BJ (cell line): ENCODE results near the gene CCDC57. TPM values are rescaled to one million over a fixed set of nuclear protein-coding genes. Genes with fewer than 3 reads are reported as not detected.

Source experiments
- CTCF ChIA-PET: fragments of 350-600 bp; formaldehyde crosslinking; extraction: SDS; loops from one replicate; lab custom pipeline; 2021; ENCODE audit warnings: antibody characterized with exemption, inconsistent platforms; lab: Yijun Ruan, JAX
- POLR2A ChIA-PET: fragments of 300-600 bp; sonication (Branson Sonifier 250); formaldehyde crosslinking; extraction: SDS; loops from one replicate; lab custom pipeline; 2021; ENCODE audit warnings: antibody characterized with exemption; lab: Charles Lee
- DNase-seq: peaks from one replicate; pipeline ENCODE4 v3.0.0-alpha.2; 2011; ENCODE audit warnings: low read depth
- H3K27me3 ChIP-seq: 2 replicates; pipeline ENCODE4 v1.6.0; 2011; ENCODE audit warnings: low read length; ENCODE audit not compliant: control insufficient read depth, insufficient read depth
- H3K36me3 ChIP-seq: 2 replicates; pipeline ENCODE4 v1.5.1; 2011; ENCODE audit warnings: low read length; ENCODE audit not compliant: control insufficient read depth, insufficient read depth
- H3K4me3 ChIP-seq: 2 replicates; pipeline ENCODE4 v1.5.1; 2011; ENCODE audit warnings: low read depth, mild to moderate bottlenecking, control low read depth, low read length
- polyA plus RNA-seq: library from polyadenylated mRNA; depleted of rRNA; stranded (reverse); fragments of >200 nt; gene quantifications from 2 replicates; pipeline ENCODE4 v1.2.3, GENCODE V29; 2011
- TF ChIP-seq, protein P1 (sequence below): IDR thresholded peaks from 2 replicates; pipeline ENCODE4 v1.5.1; 2011; ENCODE audit warnings: low read depth, mild to moderate bottlenecking, control low read depth, inconsistent platforms, low read length, moderate library complexity; ENCODE audit not compliant: insufficient read depth

Gene CCDC57
- polyA plus RNA-seq, 1 experiment, result 15.4 TPM

DNA sequence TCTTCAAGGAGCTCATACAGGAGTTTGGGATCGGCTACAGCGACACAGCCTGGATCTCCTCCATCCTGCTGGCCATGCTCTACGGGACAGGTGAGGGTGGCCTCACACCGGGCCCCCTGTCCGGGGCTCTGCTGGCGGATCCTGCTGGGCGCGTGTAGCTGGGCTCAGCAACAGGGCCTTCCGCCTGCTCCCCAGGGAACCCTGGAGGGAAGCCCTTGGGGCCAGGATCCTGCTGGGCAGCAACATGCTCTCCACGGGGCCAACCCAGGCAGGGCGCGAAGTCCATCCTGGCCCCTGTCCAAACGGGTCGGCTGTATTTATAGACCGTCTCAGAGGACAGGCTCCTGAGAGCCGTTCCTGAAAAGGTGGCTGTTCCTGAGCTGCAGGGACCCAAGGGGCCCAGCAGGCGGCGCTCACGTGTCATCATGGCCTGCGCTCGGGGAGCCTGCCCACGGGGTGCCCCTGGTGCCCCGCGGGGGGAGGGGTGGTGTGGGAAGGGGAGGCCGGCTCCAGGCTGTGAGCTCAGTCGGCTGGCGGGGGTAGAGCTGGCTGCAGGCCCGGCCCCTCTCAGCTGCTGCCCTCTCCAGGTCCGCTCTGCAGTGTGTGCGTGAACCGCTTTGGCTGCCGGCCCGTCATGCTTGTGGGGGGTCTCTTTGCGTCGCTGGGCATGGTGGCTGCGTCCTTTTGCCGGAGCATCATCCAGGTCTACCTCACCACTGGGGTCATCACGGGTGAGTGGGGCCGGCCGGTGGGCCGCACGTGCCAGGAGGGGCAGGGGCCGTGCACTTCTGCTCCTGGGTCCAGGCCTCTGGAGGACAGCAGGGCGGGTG is 23.7 kb upstream of the CCDC57 start:
- Histone ChIP-seq H3K27me3 (no peaks in the 10 kb centered on the region), H3K36me3 (peaks cover 63% of the 10 kb centered on the region), H3K4me3 (no peak overlapping the region)
- ChIA-PET CTCF (interaction anchor here (1.0 to 2.2 kb wide), 7 partner anchors 15 to 206 kb away, joined by 3 to 22 read pairs (median 5); no protein-coding TSS in a partner anchor), POLR2A (no interaction called here)
- no peak for DNase-seq
- TF ChIP-seq, protein P1, sequence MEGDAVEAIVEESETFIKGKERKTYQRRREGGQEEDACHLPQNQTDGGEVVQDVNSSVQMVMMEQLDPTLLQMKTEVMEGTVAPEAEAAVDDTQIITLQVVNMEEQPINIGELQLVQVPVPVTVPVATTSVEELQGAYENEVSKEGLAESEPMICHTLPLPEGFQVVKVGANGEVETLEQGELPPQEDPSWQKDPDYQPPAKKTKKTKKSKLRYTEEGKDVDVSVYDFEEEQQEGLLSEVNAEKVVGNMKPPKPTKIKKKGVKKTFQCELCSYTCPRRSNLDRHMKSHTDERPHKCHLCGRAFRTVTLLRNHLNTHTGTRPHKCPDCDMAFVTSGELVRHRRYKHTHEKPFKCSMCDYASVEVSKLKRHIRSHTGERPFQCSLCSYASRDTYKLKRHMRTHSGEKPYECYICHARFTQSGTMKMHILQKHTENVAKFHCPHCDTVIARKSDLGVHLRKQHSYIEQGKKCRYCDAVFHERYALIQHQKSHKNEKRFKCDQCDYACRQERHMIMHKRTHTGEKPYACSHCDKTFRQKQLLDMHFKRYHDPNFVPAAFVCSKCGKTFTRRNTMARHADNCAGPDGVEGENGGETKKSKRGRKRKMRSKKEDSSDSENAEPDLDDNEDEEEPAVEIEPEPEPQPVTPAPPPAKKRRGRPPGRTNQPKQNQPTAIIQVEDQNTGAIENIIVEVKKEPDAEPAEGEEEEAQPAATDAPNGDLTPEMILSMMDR, result peak; percentile 76

DNA sequence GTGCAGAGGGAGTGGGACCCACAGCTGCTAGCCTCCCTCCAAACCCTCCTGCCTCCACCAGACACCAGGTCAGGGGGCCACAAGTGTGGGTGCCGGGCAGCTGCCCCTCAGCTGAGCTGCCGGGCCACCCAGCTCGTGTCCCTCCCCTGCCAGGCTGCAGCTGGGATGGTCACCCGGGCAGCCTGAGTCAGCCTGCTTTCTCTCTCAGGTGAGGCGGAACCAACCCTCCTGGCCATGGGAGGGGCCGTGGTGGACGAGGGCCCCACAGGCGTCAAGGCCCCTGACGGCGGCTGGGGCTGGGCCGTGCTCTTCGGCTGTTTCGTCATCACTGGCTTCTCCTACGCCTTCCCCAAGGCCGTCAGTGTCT is 23.1 kb upstream of the CCDC57 start:
- CTCF ChIA-PET, result interaction anchor here (1.0 to 2.2 kb wide), 6 partner anchors 15 to 205 kb away, joined by 3 to 22 read pairs (median 5); no protein-coding TSS in a partner anchor
- Histone ChIP-seq H3K4me3 (no peak overlapping the region), H3K27me3 (no peaks in the 10 kb centered on the region), H3K36me3 (peaks cover 63% of the 10 kb centered on the region)
- POLR2A ChIA-PET, result no interaction called here
- TF ChIP-seq, protein P1, result no peak
- no peak for DNase-seq

DNA sequence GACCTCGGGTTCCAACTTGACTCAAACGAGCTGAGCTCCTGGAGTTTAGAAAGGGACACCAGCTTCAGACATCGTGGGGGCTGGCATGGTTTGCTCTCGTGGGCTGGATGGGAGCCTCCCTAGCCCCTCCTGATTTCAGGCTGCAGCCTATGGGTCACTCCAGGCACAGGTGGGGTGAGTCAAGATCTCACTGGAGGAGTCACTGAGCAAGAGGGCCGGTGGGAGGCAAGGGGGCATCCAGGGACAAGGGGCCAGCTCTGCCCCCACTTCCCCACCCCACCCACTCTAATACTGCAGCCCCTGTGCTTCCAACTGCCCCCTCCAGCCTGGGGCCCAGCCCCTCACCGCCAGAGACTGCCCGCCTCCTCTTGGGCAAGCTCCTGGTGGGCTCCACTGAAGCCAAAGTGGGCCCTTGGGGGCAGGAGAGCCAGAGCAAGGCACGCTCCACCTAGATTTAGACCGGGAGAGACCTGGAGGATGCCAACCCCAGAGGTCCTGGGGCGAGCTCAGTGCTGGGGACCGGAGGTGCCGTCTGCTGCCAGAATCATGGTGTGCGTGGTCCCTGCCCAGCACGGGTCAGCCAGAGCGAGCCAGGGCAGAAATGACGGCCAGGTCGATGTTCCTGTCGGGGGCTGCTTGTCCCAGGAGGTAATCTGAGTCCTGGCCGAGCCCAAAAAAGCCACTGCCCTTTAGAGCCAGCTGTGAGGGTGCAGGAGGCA is 22.6 kb upstream of the CCDC57 start:
- ChIA-PET POLR2A (no interaction called here), CTCF (interaction anchor here (0.6 to 2.2 kb wide), 6 partner anchors 8 to 205 kb away, joined by 3 to 22 read pairs (median 5); no protein-coding TSS in a partner anchor)
- TF ChIP-seq, protein P1, result no peak
- H3K36me3 ChIP-seq, result peaks cover 61% of the 10 kb centered on the region
- DNase-seq, result no peak
- no peaks in the 10 kb centered on the region for H3K27me3 ChIP-seq
- no peak overlapping the region for H3K4me3 ChIP-seq

DNA sequence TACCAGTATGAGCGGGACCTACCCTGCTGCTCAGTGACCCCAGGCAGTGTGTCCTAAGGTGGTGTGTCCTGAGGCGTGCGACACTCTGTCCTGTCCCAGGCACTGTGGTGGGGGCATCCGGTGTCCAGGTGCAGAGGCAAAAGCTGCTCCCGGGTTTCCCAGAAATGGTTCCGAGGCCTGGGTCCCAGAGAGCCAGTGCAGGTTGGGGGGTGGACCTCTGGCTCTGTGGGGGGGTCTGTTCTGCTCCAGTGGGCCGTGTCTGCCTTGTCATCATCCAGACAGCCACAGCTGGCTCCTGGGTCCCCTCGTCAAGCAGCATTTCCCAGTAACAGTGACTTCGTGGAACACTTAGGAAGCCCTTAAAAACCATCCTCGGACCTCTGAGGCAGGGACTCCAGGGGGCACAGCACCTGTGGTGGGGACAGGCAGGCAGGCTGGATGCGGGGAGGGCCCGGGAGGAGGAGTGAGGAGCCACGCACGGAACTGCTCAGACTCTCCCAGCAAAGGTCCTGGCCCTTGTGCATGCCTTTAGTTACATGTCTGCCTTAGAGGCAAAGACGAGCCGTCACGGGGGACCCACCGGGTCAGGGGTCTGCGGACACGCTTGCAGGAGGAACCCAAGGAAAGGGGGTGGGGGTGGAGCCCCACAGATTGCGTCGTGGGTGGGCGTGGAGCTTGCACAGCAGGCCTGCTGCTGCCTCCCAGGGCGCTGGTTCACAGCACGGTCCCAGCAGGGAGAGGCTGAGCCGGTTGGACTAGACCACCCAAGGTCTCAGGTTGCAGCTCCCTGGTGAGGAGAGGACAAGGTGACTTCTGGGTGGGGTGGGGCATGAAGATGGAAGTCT is 21.8 kb upstream of the CCDC57 start:
- H3K27me3 ChIP-seq, result no peaks in the 10 kb centered on the region
- no peak overlapping the region for H3K4me3 ChIP-seq
- CTCF ChIA-PET, result interaction anchor here (0.6 to 2.2 kb wide), 4 partner anchors 9 to 204 kb away, joined by 3 to 22 read pairs (median 4); no protein-coding TSS in a partner anchor
- H3K36me3 ChIP-seq, result peaks cover 53% of the 10 kb centered on the region
- TF ChIP-seq, protein P1, result no peak
- no peak for DNase-seq
- POLR2A ChIA-PET, result no interaction called here
